HG03565 (cell line): ENCODE data around the gene AP3B1.
A peak's percentile ranks its signal among the peaks of the same experiment; 100 is the strongest.
"Not testable (repeated sequence)": the region's sequence is repeated elsewhere in the genome, so short reads cannot be mapped to it uniquely, and the experiment has no call there.

Source experiments
- ATAC-seq: cut with Tn5 transposase; IDR thresholded peaks from one replicate; pipeline ENCODE4 v1.9.1; 2021; ENCODE audit warnings: mild to moderate bottlenecking, moderate library complexity; ENCODE audit not compliant: unreplicated experiment

The AP3B1 gene

GRCh38 chr5:78251663-78252284 is 42.7 kb downstream of the AP3B1 start:
- no peak for ATAC-seq

DNA sequence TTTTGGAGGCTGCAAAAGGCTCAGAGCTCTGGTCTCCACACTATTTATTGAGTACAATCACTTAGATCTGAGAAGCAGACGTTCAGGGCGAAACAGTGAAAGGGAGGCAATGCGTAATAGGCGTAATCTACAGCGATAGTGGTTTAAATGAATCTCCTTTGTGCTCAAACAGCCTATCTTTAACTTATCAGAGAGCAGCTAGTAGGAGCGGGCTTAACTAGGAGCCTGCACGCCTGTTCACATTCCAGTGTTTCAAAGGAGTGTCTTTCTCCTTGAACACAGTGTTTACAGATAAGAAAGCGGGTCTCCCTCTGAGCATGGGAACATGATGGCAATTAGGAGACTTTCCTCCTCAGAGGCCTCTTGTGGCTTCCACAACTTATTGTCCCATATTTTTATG is 49.4 kb downstream of the AP3B1 start:
- ATAC-seq, result no peak

- ATAC-seq, result no peak
Observed at GRCh38 chr5:78243639-78244038, 50.9 kb downstream of the AP3B1 start.

DNA sequence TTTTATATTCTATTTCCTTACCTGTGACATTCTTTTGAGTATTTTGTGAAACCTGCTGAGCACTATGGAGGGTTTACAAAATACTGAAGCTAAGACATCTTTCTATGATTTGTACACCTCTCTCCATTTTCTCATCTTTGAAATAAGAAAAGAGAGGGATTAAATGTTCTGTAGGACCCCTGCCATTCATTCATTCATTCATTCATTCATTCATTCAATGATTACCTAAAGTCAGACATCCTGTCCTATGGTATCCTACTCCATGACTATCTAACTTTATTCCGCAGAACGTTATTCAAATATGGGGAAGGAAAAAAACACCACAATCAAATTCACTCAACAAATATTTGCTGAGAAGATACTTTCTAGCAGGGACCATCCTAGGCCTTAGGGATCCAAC is 51.4 kb downstream of the AP3B1 start:
- no peak for ATAC-seq

DNA sequence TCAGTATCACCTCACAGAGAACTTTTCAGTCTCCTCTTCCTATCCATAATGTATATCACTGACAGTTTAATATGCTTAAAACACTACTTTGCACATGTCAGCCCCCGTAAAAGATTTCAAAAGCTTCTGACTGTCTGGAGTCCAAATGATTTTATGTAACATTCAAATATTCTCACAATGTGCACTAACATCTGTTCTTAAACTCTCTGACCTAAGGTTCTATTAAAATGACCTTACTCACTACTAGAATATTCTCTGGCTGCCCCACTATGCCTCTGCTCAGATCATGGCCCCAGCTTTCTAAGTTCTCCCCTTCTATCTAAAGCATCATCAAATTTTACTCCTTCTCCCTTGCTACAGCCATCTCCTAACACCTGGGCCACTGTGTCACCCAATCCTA is 52.5 kb downstream of the AP3B1 start:
- no peak for ATAC-seq

DNA sequence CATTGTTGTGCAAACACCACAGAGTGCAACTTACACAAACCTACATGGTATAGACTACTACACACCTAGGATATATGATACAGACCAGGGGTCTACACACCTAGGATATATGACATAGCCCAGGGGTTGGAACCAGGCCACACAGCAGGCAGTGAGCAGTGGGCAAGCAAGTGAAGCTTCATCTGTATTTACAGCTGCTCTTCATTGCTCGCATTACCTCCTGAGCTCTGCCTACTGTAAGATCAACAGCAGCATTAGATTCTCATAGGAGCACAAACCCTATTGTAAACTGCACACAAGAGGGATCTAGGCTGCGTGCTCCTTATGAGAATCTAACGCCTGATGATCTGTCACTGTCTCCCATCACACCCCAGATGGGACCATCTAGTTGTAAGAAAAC is 56.6 kb downstream of the AP3B1 start:
- no peak for ATAC-seq

- no peak for ATAC-seq
Observed at GRCh38 chr5:78236046-78236445, 58.5 kb downstream of the AP3B1 start.

- ATAC-seq, result peak; percentile 48
Observed at GRCh38 chr5:78235289-78235688, 59.2 kb downstream of the AP3B1 start.

DNA sequence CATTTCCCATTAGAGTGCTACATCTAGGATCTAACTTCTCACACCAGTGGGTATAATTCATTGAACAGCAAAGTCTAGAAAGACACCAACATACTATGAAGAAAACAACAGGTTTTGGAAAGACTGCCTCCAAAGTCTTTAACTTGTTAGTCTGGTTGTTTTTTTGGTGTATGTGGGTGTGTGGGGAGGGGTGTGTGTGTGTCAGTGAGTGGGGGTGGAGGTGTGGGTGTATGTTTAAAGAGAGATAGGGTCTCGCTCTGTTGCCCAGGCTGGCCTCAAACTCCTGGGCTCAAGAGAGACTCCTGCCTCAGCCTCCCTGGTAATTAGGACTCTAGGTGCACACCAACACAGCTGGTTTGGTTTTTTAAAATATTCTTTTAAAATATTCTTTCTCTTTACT is 59.7 kb downstream of the AP3B1 start:
- no peak for ATAC-seq

- no peak for ATAC-seq
Observed at GRCh38 chr5:78232163-78232562, 62.3 kb downstream of the AP3B1 start.

DNA sequence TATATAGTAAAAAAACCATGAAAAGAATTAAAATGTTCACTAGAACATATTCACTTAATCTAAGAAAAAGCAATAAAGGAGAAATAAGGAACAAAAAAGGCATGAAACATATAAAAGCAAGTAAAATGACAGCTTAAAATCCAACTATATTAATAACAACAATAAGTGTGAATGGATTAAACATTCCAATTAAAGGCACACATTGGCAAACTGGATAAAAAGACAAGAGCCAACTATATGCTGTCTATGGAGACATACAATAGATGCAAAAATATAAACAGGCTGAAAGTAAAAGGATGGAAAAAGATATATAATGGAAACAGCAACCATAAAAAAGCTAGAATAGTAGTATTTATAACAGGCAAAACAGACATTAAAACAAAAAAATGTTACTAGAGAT is 70.1 kb downstream of the AP3B1 start:
- no peak for ATAC-seq

DNA sequence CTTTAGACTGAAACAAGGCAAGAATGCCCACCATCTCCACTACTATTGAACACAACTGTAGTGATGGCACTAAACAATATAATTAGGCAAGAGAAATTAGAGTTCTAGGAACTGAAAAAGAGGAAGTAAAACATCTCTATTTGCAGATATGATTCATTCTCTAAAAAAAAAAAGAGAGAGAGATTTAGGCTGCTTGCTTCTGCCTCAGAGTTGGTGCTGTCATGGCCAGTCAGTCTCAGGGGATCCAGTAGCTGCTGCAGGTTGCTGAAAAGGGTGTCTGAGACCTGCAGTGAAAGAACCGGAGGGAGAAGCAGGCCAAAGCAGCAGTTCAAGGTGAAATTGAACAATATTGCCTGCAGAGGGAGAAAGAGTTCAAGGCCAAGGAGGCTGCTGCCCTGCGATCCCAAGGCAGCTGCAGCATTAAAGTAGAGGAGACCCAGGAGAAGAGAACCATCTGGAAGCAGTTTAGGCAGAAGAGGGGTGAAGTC is 72.5 kb downstream of the AP3B1 start:
- ATAC-seq, result peak; percentile 93

- ATAC-seq, result no peak
Observed at GRCh38 chr5:78221467-78221866, 73.0 kb downstream of the AP3B1 start.

- no peak for ATAC-seq
Observed at GRCh38 chr5:78215972-78216371, 78.5 kb downstream of the AP3B1 start.

DNA sequence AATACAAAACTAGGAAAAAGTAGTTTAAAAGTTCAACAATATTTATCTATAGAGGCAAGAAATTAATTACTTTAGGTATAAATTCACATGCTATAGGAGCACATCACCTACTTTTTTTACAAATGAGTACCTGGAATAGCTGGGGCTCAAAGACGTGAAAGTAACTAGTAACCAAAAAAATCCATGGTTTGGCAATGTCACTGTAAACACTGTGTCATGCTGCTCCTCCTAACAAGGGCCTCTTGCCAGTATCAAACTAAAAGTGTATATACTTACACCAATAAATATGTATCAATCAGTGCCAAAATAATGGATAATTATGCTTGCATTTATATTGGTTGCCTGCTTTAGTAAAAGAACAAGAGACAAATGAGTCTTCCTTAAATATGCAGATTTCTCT is 78.9 kb downstream of the AP3B1 start:
- no peak for ATAC-seq

DNA sequence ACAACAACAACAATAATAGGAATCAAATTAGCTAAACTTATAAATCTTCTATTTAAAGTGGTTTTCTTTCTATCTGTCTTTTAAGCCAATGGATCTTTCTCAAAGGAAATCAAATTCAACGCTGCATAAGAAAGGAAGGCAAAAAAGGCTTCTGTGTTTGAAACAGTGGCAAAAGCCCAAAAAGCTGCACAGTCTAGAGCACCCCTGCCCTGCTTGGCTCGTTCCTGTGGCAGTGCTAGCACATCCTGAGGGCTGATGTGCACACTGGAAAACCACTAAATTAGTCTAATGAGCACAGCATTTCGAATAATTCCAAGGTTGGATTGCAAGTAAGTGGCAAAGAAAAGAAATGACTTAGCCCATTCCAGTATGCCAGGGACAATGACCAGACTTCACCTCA is 80.7 kb downstream of the AP3B1 start:
- no peak for ATAC-seq

DNA sequence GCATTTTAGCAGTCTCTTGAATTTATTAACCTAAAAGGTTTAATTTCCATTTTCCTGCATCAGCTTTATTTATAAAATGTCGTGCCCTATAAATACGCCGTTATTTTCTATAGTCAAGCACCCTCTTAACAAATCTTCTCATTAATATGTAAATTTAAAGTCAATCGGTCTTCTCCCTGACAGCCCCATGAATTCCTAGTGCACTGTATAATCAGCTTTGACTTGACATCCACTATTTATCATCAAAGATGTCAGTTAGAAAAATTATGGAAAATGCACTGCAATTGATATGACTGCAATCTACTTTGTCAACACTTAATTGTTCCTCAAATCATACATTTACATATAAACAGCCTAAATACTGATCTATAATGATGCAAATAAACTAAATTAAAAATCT is 83.4 kb downstream of the AP3B1 start:
- ATAC-seq, result no peak

GRCh38 chr5:78204241-78204640 is 90.3 kb downstream of the AP3B1 start:
- ATAC-seq, result no peak

DNA sequence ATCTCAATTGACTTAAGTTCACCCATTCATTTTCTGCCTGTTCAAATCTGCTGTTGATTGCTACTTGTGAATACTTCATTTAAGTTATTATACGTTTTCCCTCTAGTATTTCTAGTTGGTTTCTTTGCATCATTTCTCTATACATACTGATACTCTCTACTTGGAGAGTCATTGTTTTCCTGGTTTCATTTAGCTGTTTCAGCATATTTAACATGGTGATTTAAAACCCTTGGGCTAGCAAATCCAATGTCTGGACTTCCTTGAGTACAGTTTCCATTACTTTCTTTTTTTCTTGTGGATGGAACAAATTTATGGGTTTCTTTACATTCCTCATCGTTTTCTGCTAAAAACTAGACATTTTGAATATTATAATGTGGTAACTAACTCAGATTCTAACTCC is 90.7 kb downstream of the AP3B1 start:
- ATAC-seq, result no peak

DNA sequence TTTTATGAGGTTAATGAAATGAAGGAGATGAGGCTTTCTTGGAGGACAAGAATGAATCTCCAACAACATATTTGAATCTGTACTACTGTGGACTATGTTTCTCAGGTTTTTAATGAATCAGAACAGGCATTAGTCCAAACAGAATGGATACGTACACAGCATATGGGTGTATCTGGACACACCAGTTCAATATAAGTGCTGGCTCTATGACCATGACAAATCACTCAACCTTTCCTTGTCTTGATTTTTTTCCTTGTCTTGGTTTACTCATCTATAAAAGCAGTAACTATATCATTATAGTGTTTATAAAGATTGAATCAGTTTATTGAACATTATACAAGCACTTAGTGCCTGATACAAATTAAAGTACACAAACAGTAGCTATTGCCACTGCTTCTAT is 104.1 kb downstream of the AP3B1 start:
- no peak for ATAC-seq

DNA sequence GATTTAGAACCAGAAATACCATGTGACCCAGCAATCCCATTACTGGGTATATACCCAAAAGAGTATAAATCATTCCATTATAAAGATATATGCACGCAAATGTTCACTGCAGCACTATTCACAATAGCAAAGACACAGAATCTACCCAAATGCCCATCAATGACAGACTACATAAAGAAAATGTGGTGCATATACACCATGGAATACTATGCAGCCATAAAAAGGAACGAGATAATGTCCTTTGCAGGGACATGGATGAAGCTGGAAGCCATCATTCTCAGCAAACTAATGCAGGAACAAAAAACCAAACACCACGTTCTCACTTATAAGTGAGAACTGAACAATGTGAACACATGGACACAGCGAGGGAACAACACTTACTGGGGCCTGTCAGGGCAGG is 105.8 kb downstream of the AP3B1 start:
- ATAC-seq, result not testable (repeated sequence)

GRCh38 chr5:78187172-78187571 is 107.3 kb downstream of the AP3B1 start:
- ATAC-seq, result no peak

GRCh38 chr5:78182838-78183237 is 111.7 kb downstream of the AP3B1 start:
- ATAC-seq, result no peak
